Choroid plexus epithelial cell (primary cell): ENCODE data around the gene RPH3AL.
"Not testable (repeated sequence)": the region's sequence is repeated elsewhere in the genome, so short reads cannot be mapped to it uniquely, and the experiment has no call there.

Experiments
- DNase-seq: peaks from one replicate; pipeline ENCODE4 v3.0.0-alpha.2; 2010; ENCODE audit warnings: low read depth
- H3K4me3 ChIP-seq: 2 replicates; pipeline ENCODE4 v1.5.1; 2011; ENCODE audit warnings: low read depth, mild to moderate bottlenecking, control low read depth, low read length, moderate library complexity
- CTCF ChIP-seq: conservative IDR thresholded peaks from 2 replicates; pipeline ENCODE4 v1.5.1; 2011; ENCODE audit warnings: low read depth, mild to moderate bottlenecking, control low read depth, inconsistent platforms, low read length, moderate library complexity

The RPH3AL gene

GRCh38 chr17:321386-321941, 31.1 kb downstream of the RPH3AL start:
- TF ChIP-seq CTCF = no peak
- no peak overlapping the region for H3K4me3 ChIP-seq
- no peak for DNase-seq

GRCh38 chr17:320809-321385, 31.7 kb downstream of the RPH3AL start:
- H3K4me3 ChIP-seq = no peak overlapping the region
- DNase-seq = no peak
- no peak for TF ChIP-seq CTCF

- no peak for TF ChIP-seq CTCF
- DNase-seq = no peak
- no peak overlapping the region for H3K4me3 ChIP-seq
Measured at GRCh38 chr17:320139-320538, 32.5 kb downstream of the RPH3AL start.

- no peak for TF ChIP-seq CTCF
- no peak for DNase-seq
- H3K4me3 ChIP-seq = no peak overlapping the region
Measured at GRCh38 chr17:319266-319665, 33.3 kb downstream of the RPH3AL start.

GRCh38 chr17:317070-317469, 35.5 kb downstream of the RPH3AL start:
- not testable (repeated sequence) for DNase-seq, H3K4me3 ChIP-seq

- not testable (repeated sequence) for H3K4me3 ChIP-seq, DNase-seq
Measured at GRCh38 chr17:315399-315798, 37.2 kb downstream of the RPH3AL start.

- not testable (repeated sequence) for DNase-seq, H3K4me3 ChIP-seq
Measured at GRCh38 chr17:314614-314944, 38.0 kb downstream of the RPH3AL start.

- no peak overlapping the region for H3K4me3 ChIP-seq
- no peak for DNase-seq
- no peak for TF ChIP-seq CTCF
Measured at GRCh38 chr17:313911-314613, 38.5 kb downstream of the RPH3AL start.
